ENCODE data around the gene ZNF787. TPM values are rescaled to one million over a fixed set of nuclear protein-coding genes. Genes with fewer than 3 reads are reported as not detected.
A peak's percentile ranks its signal among the peaks of the same experiment; 100 is the strongest.

Gene ZNF787
- total and polyA plus RNA-seq, 2 donors (not counting 3 experiments of a cell fraction or from before 2014, with no cell fraction given) = 11.6 to 32.7 TPM

DNA sequence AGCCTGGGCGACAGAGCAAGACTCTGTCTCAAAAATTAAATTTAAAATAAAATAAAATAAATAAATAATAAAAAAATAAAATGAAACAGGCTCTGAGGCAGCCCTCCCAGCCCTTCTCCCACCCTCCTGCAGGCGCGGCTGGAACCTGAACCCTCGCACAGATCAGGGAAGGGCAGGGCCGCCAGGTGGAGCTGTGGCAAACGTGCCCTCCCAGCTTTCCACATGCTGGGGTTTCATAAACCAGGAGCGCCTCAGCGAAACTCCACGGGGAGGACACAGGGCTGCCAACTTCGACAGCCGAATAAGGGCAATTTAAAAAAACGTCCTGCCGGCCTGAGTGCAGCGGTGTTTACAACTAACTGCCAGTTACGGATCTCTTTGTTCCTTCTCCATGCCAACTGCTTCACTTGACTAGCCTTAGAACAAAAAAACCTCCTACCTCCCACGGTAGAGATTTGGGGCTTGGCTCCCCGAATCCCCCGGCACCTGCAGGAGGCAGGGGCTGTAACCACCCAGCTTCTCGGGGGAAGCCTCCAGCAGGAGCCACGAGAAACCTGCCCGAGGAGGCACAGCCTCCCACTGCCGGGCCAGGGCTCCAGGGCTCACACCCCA is 15.9 kb downstream of the ZNF787 start:
- no TSS peak for BruUV-seq (replicated peaks)
- ChIA-PET POLR2A (no interaction called here), CTCF (interaction anchor here (0.9 to 2.6 kb wide), 11 partner anchors 9 to 228 kb away, joined by 3 to 27 read pairs (median 4); partner anchors contain the start of genes ZNF444 and ZNF787)
- intact Hi-C loops (cut with micrococcal nuclease) = loop anchor here (1.0 kb wide), 2 partner anchors 15 to 67 kb away; no protein-coding TSS in a partner anchor
- Histone ChIP-seq H4K20me1 (replicated peaks; ENCODE audit: control insufficient read depth, extremely low read depth, insufficient read depth, low read length) (no peaks in the 10 kb centered on the region), H3K4me3 (replicated peaks in 1 of 3; ENCODE audit: insufficient read depth in 1 of 3, low read depth in 1 of 3, low read length in 3 of 3) (no peak overlapping the region), H3K79me2 (ENCODE audit: control insufficient read depth, insufficient read depth, low read length) (peaks cover 70% of the 10 kb centered on the region), H3K36me3 (ENCODE audit: control insufficient read depth in 2 of 2, extremely low read depth in 1 of 2, insufficient read depth in 2 of 2, low read length in 2 of 2) (no peaks in the 10 kb centered on the region), H3K27ac (ENCODE audit: insufficient read depth, low read depth, low read length) (no peak overlapping the region), H2AFZ (ENCODE audit: low read depth, low read length) (no peak overlapping the region), H3K9ac (replicated peaks; ENCODE audit: extremely low read depth, insufficient read depth, low read length) (no peak overlapping the region), H3K9me3 (replicated peaks; ENCODE audit: control insufficient read depth, insufficient read depth, low read length) (no peaks in the 10 kb centered on the region), H3K9me1 (replicated peaks; ENCODE audit: control insufficient read depth, extremely low read depth, insufficient read depth, low read length) (no peaks in the 10 kb centered on the region), H3K27me3 (ENCODE audit: control insufficient read depth in 2 of 2, insufficient read depth in 2 of 2, low read length in 2 of 2) (no peaks in the 10 kb centered on the region), H3K4me2 (ENCODE audit: insufficient read depth, low read length) (no peak overlapping the region), H3K4me1 (ENCODE audit: control insufficient read depth, extremely low read depth, insufficient read depth, low read length) (peaks cover 4% of the 10 kb centered on the region)
- FAIRE-seq = no peak
- peak; percentile 54 for DNase-seq (ENCODE audit: low read depth, low spot score)
- TF ChIP-seq FOS (IDR thresholded peaks at IDR 0.05; ENCODE audit: borderline replicate concordance, insufficient read depth, low read length) (no peak), JUN (IDR thresholded peaks at IDR 0.05; ENCODE audit: borderline replicate concordance, insufficient read depth, insufficient read length, low read depth) (no peak)
- TF ChIP-seq, protein P1, sequence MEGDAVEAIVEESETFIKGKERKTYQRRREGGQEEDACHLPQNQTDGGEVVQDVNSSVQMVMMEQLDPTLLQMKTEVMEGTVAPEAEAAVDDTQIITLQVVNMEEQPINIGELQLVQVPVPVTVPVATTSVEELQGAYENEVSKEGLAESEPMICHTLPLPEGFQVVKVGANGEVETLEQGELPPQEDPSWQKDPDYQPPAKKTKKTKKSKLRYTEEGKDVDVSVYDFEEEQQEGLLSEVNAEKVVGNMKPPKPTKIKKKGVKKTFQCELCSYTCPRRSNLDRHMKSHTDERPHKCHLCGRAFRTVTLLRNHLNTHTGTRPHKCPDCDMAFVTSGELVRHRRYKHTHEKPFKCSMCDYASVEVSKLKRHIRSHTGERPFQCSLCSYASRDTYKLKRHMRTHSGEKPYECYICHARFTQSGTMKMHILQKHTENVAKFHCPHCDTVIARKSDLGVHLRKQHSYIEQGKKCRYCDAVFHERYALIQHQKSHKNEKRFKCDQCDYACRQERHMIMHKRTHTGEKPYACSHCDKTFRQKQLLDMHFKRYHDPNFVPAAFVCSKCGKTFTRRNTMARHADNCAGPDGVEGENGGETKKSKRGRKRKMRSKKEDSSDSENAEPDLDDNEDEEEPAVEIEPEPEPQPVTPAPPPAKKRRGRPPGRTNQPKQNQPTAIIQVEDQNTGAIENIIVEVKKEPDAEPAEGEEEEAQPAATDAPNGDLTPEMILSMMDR (IDR thresholded peaks at IDR 0.05; ENCODE audit: extremely low read depth in 1 of 2, insufficient read depth in 1 of 2, low read depth in 1 of 2, low read length in 2 of 2) = peak; percentile 41 to 68
- dilution Hi-C loops (cut with MboI; ENCODE audit: extremely low pct_ligation_motif_present, low sequenced_read_pairs) = no loop called here

GRCh38 chr19:56104423-56104822 is 16.7 kb downstream of the ZNF787 start:
- FAIRE-seq = no peak
- no peak overlapping the region for H3K9ac ChIP-seq (replicated peaks; ENCODE audit: extremely low read depth, insufficient read depth, low read length)
- H3K79me2 ChIP-seq (ENCODE audit: control insufficient read depth, insufficient read depth, low read length) = peaks cover 65% of the 10 kb centered on the region
- ChIA-PET POLR2A (no interaction called here), CTCF (interaction anchor here (1.0 to 2.6 kb wide), 9 partner anchors 9 to 229 kb away, joined by 3 to 27 read pairs (median 4); partner anchors contain the start of gene ZNF444)
- no peak overlapping the region for H3K4me3 ChIP-seq (replicated peaks in 1 of 3; ENCODE audit: insufficient read depth in 1 of 3, low read depth in 1 of 3, low read length in 3 of 3)
- no peaks in the 10 kb centered on the region for H3K27me3 ChIP-seq (ENCODE audit: control insufficient read depth in 2 of 2, insufficient read depth in 2 of 2, low read length in 2 of 2)
- no peak overlapping the region for H3K27ac ChIP-seq (ENCODE audit: insufficient read depth, low read depth, low read length)
- H3K9me3 ChIP-seq (replicated peaks; ENCODE audit: control insufficient read depth, insufficient read depth, low read length) = no peaks in the 10 kb centered on the region
- H2AFZ ChIP-seq (ENCODE audit: low read depth, low read length) = no peak overlapping the region
- H3K36me3 ChIP-seq (ENCODE audit: control insufficient read depth in 2 of 2, extremely low read depth in 1 of 2, insufficient read depth in 2 of 2, low read length in 2 of 2) = peaks cover 0 to 2% of the 10 kb centered on the region in 2 experiments
- intact Hi-C loops (cut with micrococcal nuclease) (no loop called here), dilution Hi-C loops (cut with MboI; ENCODE audit: extremely low pct_ligation_motif_present, low sequenced_read_pairs) (no loop called here)
- TF ChIP-seq POLR2AphosphoS5 (IDR thresholded peaks at IDR 0.05; ENCODE audit: insufficient read depth, low read depth, low read length) = no peak
- TF ChIP-seq, protein P1 (IDR thresholded peaks at IDR 0.05; ENCODE audit: extremely low read depth in 1 of 2, insufficient read depth in 1 of 2, low read depth in 1 of 2, low read length in 2 of 2) = no peak
- TF ChIP-seq MYC (IDR thresholded peaks at IDR 0.05; ENCODE audit: low read depth, low read length) = no peak
- no peak for TF ChIP-seq POLR2A (IDR thresholded peaks at IDR 0.05; ENCODE audit: low read depth, low read length)
- no peak for TF ChIP-seq JUN (IDR thresholded peaks at IDR 0.05; ENCODE audit: borderline replicate concordance, insufficient read depth, insufficient read length, low read depth)
- no peak for TF ChIP-seq GATA2 (IDR thresholded peaks at IDR 0.05; ENCODE audit: insufficient read depth, insufficient read length, low read depth, low read length)
- no peaks in the 10 kb centered on the region for H3K9me1 ChIP-seq (replicated peaks; ENCODE audit: control insufficient read depth, extremely low read depth, insufficient read depth, low read length)
- no peaks in the 10 kb centered on the region for H4K20me1 ChIP-seq (replicated peaks; ENCODE audit: control insufficient read depth, extremely low read depth, insufficient read depth, low read length)
- no peak overlapping the region for H3K4me2 ChIP-seq (ENCODE audit: insufficient read depth, low read length)
- no TSS peak for BruUV-seq (replicated peaks)
- H3K4me1 ChIP-seq (ENCODE audit: control insufficient read depth, extremely low read depth, insufficient read depth, low read length) = peaks cover 4% of the 10 kb centered on the region
- DNase-seq (ENCODE audit: low read depth, low spot score) = no peak

All from endothelial cell of umbilical vein (primary cell).